Kidney (tissue), 14 donors: ENCODE measurements around the gene KLC1. TPM values are rescaled to one million over a fixed set of nuclear protein-coding genes. Genes with fewer than 3 reads are reported as not detected.
A peak's percentile ranks its signal among the peaks of the same experiment; 100 is the strongest.

Experiments
- DNase-seq, 5 donors: peaks; one replicate each; pipeline ENCODE4 v3.0.0-alpha.2; 2013 to 2020
- FAIRE-seq: peaks from 2 replicates; lab custom pipeline; 2012; peaks lifted over from hg19 to GRCh38; lab: Jason Lieb, UNC
- H3K27ac ChIP-seq, 2 donors: one replicate each; pipeline ENCODE4 v1.7.0; 2013; ENCODE audit warnings: low read depth in 2 of 2, low read length in 2 of 2, inconsistent platforms in 1 of 2
- H3K27me3 ChIP-seq: one replicate; pipeline ENCODE4 v1.7.1; 2013; ENCODE audit warnings: low read length, inconsistent platforms; ENCODE audit not compliant: control insufficient read depth, insufficient read depth
- H3K36me3 ChIP-seq, 3 donors: one replicate each; pipeline versions ENCODE4 v1.7.0 to v1.7.1; 2013; ENCODE audit warnings: low read length in 3 of 3, control low read depth in 1 of 3, inconsistent platforms in 1 of 3; ENCODE audit not compliant: insufficient read depth in 3 of 3, control insufficient read depth in 2 of 3
- H3K4me1 ChIP-seq, 3 donors: one replicate each; pipeline versions ENCODE4 v1.7.0 to v1.7.1; 2013; ENCODE audit warnings: low read length in 3 of 3, inconsistent platforms in 1 of 3, low read depth in 1 of 3; ENCODE audit not compliant: control insufficient read depth in 2 of 3, insufficient read depth in 2 of 3
- H3K4me3 ChIP-seq, 3 donors: one replicate each; pipeline versions ENCODE4 v1.7.0 to v1.8.1; 2013; ENCODE audit warnings: low read length in 3 of 3, control low read depth in 1 of 3, inconsistent platforms in 1 of 3
- H3K9ac ChIP-seq, 3 donors: one replicate each; pipeline versions ENCODE4 v1.7.0 to v1.7.1; 2013; ENCODE audit warnings: low read length in 3 of 3, control low read depth in 1 of 3, inconsistent platforms in 1 of 3
- H3K9me3 ChIP-seq, 3 donors: one replicate each; pipeline versions ENCODE4 v1.7.0 to v1.7.1; 2013; ENCODE audit warnings: low read length in 3 of 3, control low read depth in 1 of 3, inconsistent platforms in 1 of 3; ENCODE audit not compliant: control insufficient read depth in 2 of 3, insufficient read depth in 1 of 3
- CTCF ChIP-seq: IDR thresholded peaks from 3 replicates; pipeline ENCODE4 v1.5.1; 2012; ENCODE audit warnings: mild to moderate bottlenecking, moderate library complexity, borderline replicate concordance; ENCODE audit not compliant: insufficient read depth; ENCODE audit errors: extremely low read depth
- intact Hi-C: fragments of 100-400 bp; cut with DNase I; formaldehyde crosslinking; loops from one replicate; pipeline ENCODE4 v1.11.1; 2022
- polyA plus RNA-seq: library from polyadenylated mRNA; stranded (reverse); fragments of 350-450 nt; fragmentation: Illumina TruSeq; extraction: RNeasy Lipid Tissue Mini Kit (QIAGEN cat#74804); gene quantifications from one replicate; pipeline ENCODE4 v1.2.3, GENCODE V29; 2014; ENCODE audit warnings: low read depth, low replicate concordance; ENCODE audit not compliant: insufficient read depth
- total RNA-seq: library from RNA; stranded (reverse); fragmentation: NEBNext Ultra II Directional; extraction: Animal tissue kit (Norgen Biotek cat#: 25700); gene quantifications from one replicate; pipeline ENCODE4 v1.2.1, GENCODE V29; 2021
- donor health status: control.
- donor health status: control.
- donor health status: control.
- donor health status: control.
- donor health status: control.
- donor health status: DM: yes; HTN: yes; CAD: no.
- donor health status: Normal renal cell carcinoma (clear cell type).

Gene KLC1
- total and polyA plus RNA-seq, 2 donors from 2014 or later = 49.8 to 152 TPM

GRCh38 chr14:103669370-103669769 lies 40.4 kb downstream of the KLC1 start:
- intact Hi-C loops = no loop called here
- Histone ChIP-seq H3K4me3 (no peak overlapping the region), H3K4me1 (no peaks in the 10 kb centered on the region), H3K9ac (no peak overlapping the region), H3K36me3 (peaks cover 10 to 47% (median 29%) of the 10 kb centered on the region in 3 donors), H3K27me3 (no peaks in the 10 kb centered on the region), H3K9me3 (no peaks in the 10 kb centered on the region), H3K27ac (no peak overlapping the region)
- no peak for DNase-seq
- TF ChIP-seq CTCF = no peak
- FAIRE-seq = no peak

DNA sequence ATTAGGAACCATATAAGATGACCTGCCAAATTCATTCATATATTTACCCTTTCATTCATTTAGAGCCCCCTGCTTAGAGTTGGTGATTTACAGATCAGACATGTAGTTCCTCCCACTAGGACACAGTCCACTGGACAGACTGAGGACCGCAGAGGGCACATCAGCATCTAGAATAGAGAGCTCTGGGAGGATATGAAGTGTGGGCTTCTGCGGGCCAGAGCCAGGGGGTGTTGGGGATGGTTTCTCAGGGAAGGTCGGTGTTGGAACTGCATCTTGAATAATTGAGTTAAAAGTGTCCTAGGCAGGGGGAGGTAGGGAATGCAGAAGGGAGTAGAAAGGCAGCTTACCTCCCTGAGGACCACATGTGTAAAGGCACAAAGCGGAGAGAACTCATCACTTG lies 42.9 kb downstream of the KLC1 start:
- H3K9me3 ChIP-seq = no peaks in the 10 kb centered on the region
- FAIRE-seq = no peak
- H3K9ac ChIP-seq = no peak overlapping the region
- no peaks in the 10 kb centered on the region for H3K27me3 ChIP-seq
- peak in 3 of 5 donors; percentile 50 to 69 (median 64) for DNase-seq
- TF ChIP-seq CTCF = no peak
- H3K4me3 ChIP-seq = no peak overlapping the region
- H3K27ac ChIP-seq = no peak overlapping the region
- H3K4me1 ChIP-seq = no peaks in the 10 kb centered on the region
- H3K36me3 ChIP-seq = peaks cover 16 to 73% (median 43%) of the 10 kb centered on the region in 3 donors
- intact Hi-C loops = no loop called here

DNA sequence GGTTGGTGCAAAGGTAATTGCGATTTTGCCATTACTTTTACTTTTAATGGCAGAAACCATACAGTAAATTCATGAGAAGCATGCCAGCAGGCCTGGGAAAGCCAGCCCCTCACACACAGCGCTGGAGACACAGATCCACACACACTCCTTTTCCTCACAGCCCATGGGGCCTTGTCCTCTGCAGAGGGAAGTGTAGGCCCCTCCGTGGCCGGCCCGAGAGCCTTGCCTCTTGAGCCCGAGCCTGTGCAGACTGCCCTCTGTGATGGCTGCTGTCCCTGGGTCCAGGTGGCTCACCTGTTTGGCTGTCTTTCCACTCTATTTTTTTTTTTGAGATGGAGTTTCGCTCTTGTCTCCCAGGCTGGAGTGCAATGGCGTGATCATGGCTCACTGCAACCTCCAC lies 46.9 kb downstream of the KLC1 start:
- intact Hi-C loops = no loop called here
- Histone ChIP-seq H3K4me3 (no peak overlapping the region), H3K9ac (no peak overlapping the region), H3K27me3 (no peaks in the 10 kb centered on the region), H3K36me3 (peaks cover 15 to 85% (median 52%) of the 10 kb centered on the region in 3 donors), H3K27ac (no peak overlapping the region), H3K9me3 (no peaks in the 10 kb centered on the region), H3K4me1 (no peaks in the 10 kb centered on the region)
- no peak for FAIRE-seq
- no peak for TF ChIP-seq CTCF
- no peak for DNase-seq
